NCI-H128 (cell line): ENCODE results near the gene NCSTN.

ENCODE experiments used
- DNase-seq: peaks from one replicate; lab custom pipeline; 2025; ENCODE audit not compliant: unreplicated experiment; lab: John Stamatoyannopoulos, UW

NCSTN gene

DNA sequence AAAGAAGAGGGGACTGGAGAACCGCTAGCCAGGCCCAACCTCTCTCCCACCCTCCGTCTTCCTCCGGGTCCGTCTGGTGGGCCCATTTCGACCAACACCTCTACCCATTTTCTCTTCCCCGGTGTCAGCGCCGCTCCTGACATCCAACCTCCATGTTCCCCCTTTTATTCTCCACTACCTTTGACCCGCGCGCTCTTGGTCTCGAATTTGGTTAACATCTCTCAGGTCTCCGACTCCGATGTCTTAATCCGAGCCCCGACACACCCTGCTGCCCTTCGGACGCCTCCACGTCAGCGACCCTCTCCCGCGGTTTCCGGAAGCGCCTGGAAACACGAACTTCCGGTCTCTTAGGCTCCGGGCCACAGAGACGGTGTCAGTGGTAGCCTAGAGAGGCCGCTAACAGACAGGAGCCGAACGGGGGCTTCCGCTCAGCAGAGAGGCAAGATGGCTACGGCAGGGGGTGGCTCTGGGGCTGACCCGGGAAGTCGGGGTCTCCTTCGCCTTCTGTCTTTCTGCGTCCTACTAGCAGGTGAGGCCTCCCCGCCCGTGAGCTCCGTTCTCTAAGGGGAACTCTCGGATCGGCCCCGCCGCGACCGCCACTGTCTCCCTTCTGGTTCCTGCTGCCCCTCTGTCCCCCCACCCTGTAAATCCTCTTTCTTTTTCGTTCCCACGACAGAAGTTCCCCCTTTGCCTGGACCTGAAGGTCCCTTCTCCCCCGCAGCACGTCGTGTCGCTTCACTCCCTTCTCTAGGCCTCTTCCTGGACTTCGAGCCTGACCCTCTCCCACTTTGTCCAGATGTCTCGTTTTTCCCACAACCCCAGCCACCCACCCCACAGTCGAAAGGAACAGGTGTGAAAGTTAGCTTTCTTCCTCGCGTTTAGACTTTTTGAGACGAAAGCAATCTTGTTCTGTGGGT is at the start of gene NCSTN, which contains the start of gene COPA:
TSS of gene NCSTN (plus strand) at position 431 of the 917 bp plus-strand sequence. CDS start at position 445, 14 bp downstream.
TSS of gene COPA (minus strand) at position 298 of the 917 bp plus-strand sequence. CDS start at position 218, 80 bp downstream.
- peak; percentile 94 for DNase-seq

DNA sequence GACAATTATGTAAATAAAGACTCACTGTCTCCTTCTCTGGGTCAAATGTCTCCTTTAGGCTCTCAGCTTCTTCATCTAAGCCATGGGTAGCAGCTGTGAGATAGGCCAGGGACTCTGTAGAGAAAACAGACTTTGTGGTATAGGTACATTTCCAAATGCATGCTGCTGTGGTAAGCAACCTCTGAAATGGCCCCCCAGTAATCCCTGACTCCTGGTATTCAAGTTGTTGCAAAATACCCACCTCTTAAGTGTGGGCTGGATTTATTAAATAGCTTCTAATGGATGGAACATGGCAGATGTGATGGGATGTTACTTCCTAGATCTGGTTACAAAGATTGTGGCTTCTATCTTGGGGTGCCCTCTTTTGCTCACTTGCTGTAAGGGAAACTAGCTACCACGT is 47.1 kb upstream of the NCSTN start:
- no peak for DNase-seq

DNA sequence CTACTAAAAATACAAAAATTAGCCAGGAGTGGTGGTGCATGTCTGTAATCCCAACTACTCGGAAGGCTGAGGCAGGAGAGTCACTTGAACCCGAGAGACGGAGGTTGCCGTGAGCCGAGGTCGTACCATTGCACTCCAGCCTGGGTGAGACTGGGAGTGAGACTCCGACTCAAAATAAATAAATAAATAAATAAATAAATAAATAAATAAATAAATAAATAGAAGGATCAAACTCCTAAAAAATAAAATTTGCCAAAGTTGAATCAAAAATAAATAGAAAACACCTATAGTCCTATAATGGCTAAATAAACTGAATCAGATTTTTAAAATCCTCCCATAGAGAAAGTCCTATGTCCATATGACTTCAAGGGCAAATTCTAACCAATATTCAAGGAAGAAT is 43.0 kb upstream of the NCSTN start:
- no peak for DNase-seq

DNA sequence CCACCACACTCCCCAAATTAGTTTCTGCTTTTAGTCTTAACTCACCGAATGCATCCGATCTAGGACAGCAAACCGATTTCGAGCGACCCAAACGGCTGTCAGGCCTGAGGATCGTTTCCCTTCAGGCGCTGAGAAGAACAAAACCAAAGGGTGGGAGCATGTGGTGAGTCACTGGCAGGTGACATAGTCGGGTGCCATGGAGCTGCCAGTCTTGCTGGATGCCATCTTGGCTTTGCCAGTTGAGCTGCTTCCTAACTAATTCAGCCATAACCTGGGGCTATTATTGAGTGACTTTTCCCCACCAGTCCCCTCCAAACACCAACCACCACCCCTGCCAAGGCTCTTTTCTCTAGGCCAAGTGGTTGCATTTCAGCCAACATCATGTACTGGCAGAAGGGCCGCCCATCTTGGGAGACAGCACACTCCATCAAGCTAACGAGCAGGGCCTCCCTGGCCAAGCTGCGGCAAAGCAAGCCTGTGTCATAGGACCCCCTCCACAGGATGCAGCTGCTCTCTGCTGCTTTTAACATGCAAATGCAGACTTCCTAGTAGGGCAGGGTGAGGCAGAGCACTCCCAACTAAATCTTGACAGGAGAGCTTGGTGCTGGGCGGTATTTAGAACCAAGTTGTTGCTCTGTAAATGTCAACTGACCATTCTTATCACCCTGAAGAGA is 35.9 kb upstream of the NCSTN start:
- DNase-seq: no peak

DNA sequence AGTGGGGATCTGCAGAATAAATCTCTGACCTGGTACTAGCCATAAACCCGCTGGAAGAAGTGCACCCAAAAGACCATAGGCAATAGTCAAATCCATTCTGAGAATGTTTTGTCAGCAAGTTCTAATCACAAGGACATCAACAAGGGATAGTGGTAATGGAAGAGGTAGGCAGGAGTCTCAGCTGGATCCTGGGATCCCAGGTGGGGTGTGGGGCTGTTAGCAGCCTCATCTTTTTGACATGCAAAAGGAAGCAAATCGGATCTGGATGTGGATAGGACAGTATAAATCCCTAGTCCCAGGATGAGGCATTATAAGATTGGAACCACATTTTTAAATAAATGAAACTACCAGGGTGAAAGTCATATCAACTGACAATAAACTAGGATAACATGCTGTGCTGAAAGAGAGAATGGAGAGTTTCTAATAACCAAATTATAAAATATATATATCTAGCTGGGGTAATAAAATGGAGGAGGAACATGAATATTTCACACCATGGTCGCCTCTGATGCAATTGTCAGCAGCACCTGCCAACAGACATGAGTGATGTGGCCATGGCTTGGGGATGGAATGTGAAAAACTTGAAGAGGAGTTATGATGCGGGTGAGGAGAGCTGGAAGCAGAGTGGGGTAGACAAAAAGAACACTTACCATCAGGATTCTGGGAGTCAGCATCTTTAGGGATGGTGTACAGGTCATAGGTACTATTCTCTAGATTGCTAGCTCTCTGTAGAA is 34.6 kb upstream of the NCSTN start:
- DNase-seq: no peak

DNA sequence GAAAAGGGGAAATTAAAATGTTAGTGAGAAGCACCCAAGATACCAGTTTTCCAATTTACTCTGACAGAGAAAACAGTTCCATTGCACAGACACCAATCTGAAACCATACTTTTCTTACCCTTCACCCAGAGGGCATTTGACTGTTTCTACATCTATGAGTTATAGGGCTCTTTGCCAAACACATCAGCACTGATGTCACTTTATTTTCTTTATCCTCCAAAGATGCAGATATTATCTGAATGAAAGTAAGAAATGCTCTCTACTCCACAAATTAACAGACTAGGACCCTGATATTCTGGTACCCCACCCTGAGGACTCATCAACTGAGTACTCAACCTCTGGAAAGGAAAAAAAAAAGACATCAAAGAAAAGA is 34.0 kb upstream of the NCSTN start:
- no peak for DNase-seq

DNA sequence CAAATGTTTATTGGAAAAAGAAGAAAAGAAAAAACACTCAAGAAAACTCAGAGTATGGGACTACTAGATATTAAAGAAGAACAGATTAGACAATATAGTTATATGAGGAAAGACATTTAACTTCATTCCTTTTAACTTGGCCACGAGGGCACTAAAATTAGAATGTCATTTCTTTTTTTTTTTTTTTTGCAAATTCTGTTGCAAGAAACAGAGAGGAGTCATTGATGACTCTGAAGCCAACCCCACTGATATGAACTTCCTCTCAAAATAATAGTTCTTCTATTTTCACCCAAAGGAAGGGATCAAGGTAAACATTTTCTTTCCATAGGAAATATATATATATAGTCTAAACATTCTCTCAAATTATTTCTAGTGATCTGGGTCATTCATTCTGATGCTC is 33.6 kb upstream of the NCSTN start:
- no peak for DNase-seq

DNA sequence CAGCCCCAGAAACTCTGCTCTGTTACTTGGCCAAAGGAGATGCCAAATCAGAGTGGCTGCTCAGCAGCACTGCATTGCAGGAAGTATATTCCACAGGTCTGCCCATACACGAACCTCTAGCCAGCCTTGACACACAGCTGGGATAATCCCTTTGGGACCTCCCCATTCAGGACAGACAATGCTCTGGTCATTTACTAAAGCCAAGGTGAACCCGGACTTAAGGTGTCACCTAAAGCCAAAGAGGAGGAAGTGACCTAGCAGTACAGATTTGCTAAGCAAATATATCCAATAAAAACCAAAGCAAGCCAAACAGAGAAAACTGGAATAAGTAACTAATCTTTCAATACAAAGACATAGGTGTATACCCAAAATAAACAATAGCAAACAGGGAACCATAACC is 27.8 kb upstream of the NCSTN start:
- no peak for DNase-seq

DNA sequence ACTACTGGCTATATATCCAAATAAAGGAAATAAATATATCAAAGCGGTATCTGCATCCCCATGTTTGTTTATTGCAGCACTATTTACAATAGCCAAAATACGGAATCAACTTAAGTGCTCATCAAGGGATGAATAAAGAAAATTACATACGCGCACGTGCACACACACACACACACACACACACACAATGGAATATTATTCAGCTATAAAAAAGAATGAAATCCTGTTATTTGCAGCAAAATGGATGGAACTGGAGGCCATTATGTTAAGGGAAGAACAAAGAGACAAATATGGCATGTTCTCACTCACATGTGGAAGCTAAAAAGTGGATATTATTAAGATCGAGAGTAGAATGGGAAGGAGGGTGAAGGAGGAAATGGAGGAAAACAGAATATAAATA is 20.4 kb upstream of the NCSTN start:
- DNase-seq: no peak

DNA sequence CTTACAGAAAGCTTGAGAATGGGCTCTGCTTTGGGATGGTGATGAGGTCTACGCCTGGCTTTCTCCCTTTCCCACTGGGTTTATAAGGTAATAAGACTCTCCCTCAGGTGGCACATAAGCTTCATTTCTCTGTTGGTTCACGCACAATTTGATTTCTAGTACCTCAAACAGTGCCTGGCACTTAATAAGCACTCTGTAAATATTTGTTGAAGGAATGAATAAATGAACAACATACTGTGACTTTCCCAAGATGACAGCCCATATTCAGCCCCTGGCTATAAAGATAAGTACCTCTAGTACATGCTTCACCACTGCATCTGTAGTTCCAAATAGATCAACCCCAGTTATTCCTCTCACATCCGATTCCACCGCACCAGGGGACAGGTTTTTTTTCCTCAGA is 17.9 kb upstream of the NCSTN start:
- DNase-seq: peak; percentile 94

DNA sequence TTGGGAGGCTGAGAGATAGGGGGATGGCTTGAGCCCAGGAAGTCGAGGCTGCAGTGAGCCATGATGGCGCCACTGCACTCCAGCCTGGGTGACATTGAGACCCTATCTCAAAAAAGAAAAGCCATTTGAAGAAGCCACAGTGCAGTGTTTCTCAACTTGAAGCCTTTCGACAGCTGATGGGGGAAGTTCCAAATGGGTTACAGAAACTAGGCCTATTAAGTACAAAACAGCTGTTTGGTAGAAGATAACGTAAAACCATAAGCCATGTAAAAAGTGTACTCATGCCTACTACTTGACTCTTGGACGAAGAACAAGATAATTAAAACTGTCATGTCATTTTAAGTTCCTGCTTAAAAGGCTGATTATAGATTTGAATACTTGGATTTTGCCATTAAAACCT is 16.8 kb upstream of the NCSTN start:
- DNase-seq: no peak

DNA sequence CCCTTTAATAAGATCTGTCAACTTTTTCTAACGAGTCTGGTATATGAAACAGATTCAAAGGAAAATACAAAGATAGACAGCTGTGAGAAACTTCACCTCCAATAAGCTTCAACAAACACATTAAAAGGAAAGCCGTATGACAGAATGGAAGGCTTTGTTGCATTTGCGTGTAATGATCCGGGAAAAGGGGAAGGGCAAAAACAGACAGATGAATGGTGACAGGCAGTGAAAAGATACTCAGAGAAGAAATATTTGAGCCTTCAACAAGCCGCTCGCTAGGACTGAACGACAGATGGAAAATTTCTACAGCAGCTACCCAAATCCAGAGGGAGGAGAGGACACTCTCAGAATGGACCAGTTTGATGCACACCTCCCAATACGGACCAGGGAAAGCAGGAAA is 15.0 kb upstream of the NCSTN start:
- no peak for DNase-seq

DNA sequence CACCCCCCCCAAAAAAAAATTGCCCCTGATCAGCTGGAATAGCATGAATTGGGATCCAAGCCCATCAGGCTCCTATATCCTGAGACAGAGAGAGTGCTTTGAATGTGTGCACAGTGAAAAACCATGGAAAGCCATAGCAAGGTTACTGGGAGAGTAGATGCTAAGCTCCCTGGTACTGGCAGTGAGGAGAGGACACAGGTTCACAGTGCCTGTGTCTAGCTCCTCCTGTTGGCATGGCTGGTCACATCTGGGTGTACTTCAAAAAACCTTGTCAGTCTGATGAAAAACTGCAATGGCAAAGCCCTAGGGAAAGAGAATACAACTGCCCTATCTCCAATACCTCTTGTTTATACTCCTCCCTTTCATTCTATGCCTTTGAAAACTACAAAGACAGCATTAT is 13.1 kb upstream of the NCSTN start:
- no peak for DNase-seq

DNA sequence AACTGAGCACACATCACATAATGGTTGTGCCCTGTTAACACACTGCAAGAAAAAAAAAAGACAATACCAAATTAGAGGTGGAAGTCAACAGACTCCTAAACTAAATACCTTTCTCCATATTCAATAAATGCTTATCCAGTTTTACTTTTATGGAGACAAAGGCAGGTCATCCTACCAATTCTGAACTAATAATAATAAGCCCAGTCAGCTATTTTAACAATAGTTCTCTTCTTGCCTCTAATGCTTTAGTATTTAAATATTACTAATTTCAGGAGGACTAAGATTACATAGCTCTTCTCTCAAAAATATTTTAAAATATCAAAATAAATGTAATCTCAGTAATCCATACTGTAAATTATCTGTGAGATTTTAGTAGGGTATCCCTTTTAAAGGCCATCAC is 10.7 kb upstream of the NCSTN start:
- no peak for DNase-seq

DNA sequence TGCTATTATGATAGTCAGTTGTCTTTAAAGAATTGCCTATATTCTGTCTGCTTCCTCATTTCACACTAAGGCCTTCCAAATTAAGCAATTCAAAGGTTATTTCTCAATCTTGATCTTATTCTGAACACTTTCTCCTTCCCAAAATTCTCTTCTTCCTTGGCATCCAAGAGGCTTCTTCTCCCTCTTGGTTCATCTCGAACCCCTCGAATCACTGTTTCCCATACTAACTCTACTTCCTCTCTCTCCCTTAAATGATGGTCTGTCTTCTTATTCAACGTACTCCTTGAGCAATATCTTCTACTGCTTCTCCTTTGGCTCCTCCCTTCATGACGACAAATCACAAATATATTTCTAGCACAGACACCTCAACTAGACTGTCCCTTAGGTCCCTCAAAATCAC is 4.6 kb upstream of the NCSTN start:
- DNase-seq: no peak

DNA sequence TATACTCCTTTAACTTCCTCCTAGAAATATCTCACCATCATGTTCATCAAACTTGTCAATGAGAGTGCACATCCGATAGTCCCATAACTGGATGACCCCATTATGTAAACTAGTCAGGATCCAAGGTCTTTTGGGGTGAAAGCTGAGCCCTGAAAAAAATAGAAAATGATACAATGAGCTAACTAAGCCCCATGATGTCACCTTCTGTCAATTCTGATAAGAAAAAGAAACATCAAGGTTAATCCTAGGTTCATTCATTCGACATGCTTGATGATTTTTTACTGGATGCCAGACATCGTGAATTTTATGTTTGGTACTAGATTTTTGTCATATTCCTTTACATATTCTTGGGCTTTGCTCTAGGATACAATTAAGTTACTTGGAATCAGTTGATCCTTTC is 3.0 kb upstream of the NCSTN start:
- no peak for DNase-seq

DNA sequence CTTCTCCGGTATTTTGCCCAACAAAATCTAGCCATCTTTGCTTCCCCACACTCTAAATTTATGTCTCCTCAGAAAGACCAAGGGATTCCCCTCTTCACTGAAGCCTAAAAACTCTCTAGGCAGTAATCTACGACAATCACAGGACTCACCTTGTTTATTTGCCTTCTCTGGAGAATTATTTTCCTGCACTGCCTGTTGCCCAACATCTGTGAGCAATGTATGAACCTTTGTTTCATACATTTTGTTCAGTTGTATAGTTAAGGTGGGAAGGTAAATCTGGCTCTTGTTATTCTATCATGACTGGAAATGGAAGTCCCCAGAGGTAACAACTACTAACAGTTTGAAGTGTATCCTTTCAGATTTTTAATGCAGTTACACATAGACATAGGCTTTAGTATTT is 2.3 kb upstream of the NCSTN start:
- DNase-seq: no peak

DNA sequence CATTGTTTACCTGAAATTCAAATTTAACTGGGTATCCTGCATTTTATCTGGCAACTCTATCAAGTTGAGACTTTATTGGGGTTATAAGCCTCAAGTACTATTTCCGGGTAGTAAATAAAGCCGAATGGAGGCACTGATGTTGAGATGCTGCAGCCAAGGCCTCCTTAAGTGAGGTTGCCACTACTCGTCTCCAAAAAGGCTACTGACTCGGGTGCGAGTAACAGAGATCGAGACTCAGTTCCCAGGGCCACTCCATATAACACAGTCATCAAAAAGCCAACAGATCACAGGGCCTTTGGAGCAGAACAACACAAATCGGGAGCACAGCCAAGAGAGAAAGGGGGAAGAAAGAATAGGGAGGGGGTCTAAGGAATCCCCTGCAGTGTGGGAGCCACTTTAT is 657 bp upstream of the NCSTN start:
- DNase-seq: no peak

DNA sequence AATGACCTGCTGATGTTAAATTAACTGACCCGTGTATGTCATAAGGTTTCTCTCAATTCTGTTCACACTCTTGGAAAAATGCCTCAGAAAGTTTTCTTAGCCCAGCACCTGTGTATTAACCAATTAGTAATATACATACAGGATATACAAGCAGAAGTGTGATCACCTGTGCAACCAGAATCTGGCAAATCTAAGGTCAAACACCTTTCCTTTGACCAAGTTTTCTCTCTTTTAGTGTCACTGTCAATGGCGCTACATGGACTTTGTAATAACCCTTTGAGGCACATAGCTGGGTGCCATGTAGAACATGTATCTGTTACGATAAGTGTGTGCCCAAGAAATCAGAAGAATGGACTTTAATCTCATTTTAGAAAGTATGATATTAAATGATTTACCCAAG is 1.1 kb downstream of the NCSTN start:
- DNase-seq: no peak

DNA sequence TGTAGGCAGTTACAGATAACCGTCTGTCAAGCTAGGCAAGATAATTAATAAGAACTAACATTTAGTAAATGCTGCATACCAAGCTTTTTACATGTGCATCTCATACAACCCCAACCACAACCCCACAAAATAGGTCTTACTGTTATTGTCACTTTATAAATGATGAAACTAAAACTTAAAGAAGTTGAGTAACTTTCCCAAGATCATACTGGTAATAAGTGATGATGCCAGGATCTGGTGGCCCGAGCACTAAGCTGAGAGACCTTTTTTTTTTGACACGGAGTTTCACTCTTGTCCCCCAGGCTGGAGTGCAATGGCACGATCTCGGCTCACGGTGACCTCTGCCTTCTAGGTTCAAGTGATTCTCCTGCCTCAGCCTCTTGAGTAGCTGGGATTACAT is 1.8 kb downstream of the NCSTN start:
- no peak for DNase-seq

DNA sequence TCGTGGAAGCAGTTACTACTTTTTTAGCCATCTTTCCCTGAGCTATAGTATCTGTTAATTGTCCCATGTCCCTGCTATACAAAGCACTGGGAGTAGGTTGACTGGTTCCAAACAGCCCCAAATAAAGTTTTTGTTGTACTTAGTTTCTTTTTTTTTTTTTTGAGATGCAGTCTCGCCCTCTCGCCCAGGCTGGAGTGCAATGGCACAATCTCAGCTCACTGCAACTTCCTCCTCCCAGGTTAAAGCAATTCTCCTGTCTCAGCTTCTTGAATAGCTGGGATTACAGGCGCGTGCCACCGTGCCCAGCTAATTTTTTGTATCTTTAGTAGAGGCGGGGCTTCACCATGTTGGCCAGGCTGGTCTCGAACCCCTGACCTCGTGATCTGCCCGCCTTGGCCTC is 3.3 kb downstream of the NCSTN start:
- DNase-seq: no peak

DNA sequence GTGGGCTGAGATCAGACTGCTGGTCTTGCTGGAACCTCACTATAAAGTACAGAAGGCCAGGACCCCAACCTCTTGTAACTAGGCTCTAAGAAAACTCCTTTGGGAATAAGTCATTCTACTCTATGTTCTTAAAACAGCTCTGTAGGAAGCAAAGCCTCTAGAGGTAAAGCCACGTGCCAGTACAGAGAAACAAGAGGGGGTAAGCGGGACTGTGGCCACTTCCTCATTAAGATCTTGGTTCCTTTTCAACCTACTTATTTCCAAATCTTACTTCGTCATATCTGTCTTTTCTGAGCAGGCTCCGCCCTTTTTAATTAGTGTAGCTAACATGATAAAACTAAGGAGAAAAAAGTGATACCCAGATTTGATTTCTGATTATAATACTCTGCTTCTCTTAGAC is 3.8 kb downstream of the NCSTN start:
- no peak for DNase-seq
